DND-41 (cell line): Measurements from ENCODE around the gene INPP5E.

Source experiments
- CTCF ChIP-seq: IDR thresholded peaks from 2 replicates; pipeline ENCODE4 v1.5.1; 2012; ENCODE audit warnings: borderline replicate concordance, low read length, moderate library complexity, mild to moderate bottlenecking; ENCODE audit not compliant: poor library complexity, severe bottlenecking; ENCODE audit errors: extremely low read depth
- EZH2 ChIP-seq: IDR thresholded peaks from 3 replicates; pipeline ENCODE4 v1.6.1; 2012; ENCODE audit warnings: borderline replicate concordance, low read depth, mild to moderate bottlenecking, moderate library complexity, low read length, inconsistent platforms; ENCODE audit not compliant: severe bottlenecking

- TF ChIP-seq CTCF (no peak), EZH2 (no peak)
These were observed 36.9 kb upstream of the INPP5E start for GRCh38 chr9:136476369-136477150.
